Measurements from ENCODE around the gene CRAMP1.
A peak's percentile ranks its signal among the peaks of the same experiment; 100 is the strongest.

Gene CRAMP1

DNA sequence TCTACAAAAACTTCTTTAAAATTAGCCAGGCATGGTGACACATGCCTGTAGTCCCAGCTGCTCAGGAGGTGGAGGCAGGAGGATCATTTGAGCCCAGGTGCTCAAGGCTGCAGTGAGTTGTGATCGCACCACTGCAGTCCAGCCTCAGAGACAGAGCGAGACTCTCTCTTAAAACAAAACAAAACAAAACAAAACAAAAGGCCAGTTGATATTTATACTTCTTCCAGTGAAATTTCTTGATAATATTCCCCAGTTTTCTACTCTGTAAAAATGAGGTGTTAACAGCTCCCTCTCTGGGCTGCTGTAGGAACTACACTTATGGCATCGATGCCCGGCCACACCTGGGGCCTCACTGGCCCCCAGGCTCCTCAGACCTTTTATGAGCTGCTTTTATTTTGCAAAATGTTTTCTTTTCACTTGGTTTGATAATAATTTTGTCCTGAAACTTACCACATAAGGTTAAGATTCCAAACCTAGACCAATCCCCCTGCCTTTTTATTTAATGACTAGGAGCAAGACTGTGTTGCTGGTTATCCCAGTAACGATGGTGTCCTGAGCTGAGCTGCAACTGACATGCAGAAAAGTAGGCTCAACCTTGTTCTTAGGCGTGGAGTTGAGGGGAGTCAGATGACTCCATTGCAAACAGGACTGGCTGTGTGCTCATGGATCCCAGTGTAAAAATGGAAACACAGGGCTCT lies 111.4 kb downstream of the CRAMP1 start:
- peak; percentile 44 for DNase-seq
- peaks cover 19% of the 10 kb centered on the region for H3K36me3 ChIP-seq
- H3K27me3 ChIP-seq (ENCODE audit: insufficient read depth, low read depth, severe bottlenecking): no peaks in the 10 kb centered on the region
- TF ChIP-seq, protein P1, sequence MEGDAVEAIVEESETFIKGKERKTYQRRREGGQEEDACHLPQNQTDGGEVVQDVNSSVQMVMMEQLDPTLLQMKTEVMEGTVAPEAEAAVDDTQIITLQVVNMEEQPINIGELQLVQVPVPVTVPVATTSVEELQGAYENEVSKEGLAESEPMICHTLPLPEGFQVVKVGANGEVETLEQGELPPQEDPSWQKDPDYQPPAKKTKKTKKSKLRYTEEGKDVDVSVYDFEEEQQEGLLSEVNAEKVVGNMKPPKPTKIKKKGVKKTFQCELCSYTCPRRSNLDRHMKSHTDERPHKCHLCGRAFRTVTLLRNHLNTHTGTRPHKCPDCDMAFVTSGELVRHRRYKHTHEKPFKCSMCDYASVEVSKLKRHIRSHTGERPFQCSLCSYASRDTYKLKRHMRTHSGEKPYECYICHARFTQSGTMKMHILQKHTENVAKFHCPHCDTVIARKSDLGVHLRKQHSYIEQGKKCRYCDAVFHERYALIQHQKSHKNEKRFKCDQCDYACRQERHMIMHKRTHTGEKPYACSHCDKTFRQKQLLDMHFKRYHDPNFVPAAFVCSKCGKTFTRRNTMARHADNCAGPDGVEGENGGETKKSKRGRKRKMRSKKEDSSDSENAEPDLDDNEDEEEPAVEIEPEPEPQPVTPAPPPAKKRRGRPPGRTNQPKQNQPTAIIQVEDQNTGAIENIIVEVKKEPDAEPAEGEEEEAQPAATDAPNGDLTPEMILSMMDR (IDR thresholded peaks at IDR 0.05; ENCODE audit: low read depth, low read length): peak; percentile 59
- H3K4me3 ChIP-seq (ENCODE audit: low read depth, low read length): no peak overlapping the region
- no peaks in the 10 kb centered on the region for H3K9me3 ChIP-seq (ENCODE audit: severe bottlenecking)
- H3K27ac ChIP-seq: no peak overlapping the region

DNA sequence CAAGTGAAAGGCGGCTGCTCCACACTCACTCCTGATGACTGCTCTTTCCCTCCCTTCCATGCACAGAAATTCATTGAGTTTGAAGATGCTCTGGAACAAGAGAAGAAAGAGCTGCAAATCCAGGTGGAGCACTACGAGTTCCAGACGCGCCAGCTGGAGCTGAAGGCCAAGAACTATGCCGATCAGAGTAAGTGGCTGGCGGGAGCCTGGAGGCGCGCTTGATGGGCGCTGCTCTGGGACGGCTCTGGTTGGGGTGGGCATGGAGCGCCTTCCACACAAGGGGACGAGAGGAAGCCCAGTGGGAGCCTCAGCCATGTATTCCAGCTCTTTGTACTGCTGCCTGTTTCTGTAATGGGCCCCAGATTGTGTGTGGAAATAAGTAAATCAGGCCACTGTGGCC lies 112.3 kb downstream of the CRAMP1 start:
- Histone ChIP-seq H3K4me3 (ENCODE audit: low read depth, low read length) (no peak overlapping the region), H3K9me3 (ENCODE audit: severe bottlenecking) (no peaks in the 10 kb centered on the region), H3K27ac (no peak overlapping the region), H3K27me3 (ENCODE audit: insufficient read depth, low read depth, severe bottlenecking) (no peaks in the 10 kb centered on the region), H3K36me3 (peaks cover 25% of the 10 kb centered on the region)
- no peak for DNase-seq
- TF ChIP-seq, protein P1 (IDR thresholded peaks at IDR 0.05; ENCODE audit: low read depth, low read length): no peak

DNA sequence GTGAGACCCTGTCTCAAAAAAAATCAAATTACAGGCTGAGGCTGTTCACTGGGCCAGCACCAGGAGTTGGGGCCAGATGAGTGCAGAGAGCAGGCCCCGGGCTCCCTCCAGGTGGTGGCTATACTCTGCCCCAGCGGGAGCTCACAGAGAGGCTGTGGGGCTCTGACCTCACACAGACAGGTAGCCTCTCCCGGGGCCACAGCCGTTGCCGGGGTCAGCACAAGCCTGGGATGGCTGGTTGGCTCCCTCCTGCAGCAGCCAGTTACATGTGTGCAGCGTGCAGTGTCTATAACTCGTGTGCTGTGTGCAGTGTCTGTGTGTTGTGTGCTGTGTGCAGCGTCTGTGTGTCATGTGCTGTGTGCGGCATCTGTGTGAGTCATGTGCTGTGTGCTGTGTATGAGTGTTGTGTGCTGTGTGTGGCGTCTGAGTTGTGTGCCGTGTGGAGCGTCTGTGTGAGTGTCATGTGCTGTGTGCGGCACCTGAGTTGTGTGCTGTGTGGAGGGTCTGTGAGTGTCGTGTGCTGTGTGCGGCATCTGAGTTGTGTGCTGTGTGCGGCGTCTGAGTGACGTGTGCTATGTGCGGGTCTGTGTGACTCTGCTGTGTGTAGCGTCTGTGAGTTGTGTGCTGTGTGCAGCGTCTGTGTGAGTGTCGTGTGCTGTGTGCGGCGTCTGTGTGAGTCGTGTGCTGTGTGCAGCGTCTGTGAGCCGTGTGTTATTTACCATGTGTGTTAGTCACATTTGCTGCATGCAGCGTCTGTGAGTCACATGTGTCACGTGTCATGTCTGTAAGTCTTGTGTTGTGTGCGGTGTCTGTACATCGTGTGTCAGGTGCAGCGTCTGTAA lies 114.7 kb downstream of the CRAMP1 start:
- Histone ChIP-seq H3K27me3 (ENCODE audit: insufficient read depth, low read depth, severe bottlenecking) (no peaks in the 10 kb centered on the region), H3K9me3 (ENCODE audit: severe bottlenecking) (no peaks in the 10 kb centered on the region), H3K4me3 (ENCODE audit: low read depth, low read length) (no peak overlapping the region), H3K27ac (no peak overlapping the region), H3K36me3 (peaks cover 36% of the 10 kb centered on the region)
- no peak for DNase-seq
- TF ChIP-seq, protein P1 (IDR thresholded peaks at IDR 0.05; ENCODE audit: low read depth, low read length): no peak

Measured in WERI-Rb-1 (cell line).